B cell (primary cell): ENCODE measurements around the gene DIS3L2.

ENCODE experiments used
- EZH2 ChIP-seq: IDR thresholded peaks from 2 replicates; pipeline ENCODE4 v1.6.1; 2012; ENCODE audit warnings: borderline replicate concordance, low read depth, mild to moderate bottlenecking, moderate library complexity, low read length; ENCODE audit not compliant: insufficient read depth, poor library complexity, severe bottlenecking
- TF ChIP-seq, protein P1 (sequence below): fragments of 200-600 bp; IDR thresholded peaks from one replicate; pipeline ENCODE4 v1.8.0; 2022; ENCODE audit warnings: antibody characterized with exemption, mild to moderate bottlenecking

DNA sequence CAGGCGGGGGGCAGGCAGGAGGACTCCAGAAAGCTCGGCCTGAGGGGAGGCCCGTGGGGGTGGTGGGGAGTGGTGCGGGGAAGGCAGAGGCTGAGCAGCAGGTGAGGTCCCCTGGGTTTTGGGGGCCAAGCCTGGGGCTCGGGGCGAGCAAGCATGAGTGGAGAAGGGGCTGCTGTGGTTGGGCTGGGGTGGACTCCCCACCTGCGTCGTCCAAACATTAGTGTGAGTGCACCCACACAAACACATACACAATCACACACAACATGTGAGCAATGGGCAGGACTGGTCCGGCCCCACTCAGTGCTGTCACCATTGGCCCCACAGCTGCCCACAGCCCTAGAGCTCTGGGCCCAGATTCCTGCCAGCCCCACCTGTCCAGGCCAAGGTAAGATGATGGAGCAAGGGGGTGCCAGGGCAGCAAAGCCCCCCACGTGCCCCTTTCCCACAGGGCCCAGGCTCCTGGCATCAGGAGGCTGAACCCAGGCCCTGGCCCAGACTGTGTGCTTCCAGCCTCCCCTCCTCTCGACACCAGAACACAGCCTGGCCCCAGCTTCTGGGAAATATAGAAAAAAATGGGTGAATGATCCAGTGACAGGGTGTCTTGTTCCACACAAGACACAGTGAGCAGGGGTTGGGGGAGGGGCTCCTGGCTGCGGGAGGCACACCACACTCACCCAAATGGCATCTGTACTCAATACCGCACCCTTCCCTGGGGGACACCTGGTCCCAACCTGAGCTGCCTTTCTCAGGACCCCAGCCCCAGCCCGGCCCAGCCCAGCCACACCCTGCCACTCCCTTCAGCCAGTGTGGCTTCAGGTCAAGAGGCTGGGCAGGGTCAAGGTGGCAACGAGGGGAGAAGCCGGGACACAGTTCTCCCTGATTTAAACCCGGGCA lies 416.6 kb downstream of the DIS3L2 start:
- TF ChIP-seq, protein P1, sequence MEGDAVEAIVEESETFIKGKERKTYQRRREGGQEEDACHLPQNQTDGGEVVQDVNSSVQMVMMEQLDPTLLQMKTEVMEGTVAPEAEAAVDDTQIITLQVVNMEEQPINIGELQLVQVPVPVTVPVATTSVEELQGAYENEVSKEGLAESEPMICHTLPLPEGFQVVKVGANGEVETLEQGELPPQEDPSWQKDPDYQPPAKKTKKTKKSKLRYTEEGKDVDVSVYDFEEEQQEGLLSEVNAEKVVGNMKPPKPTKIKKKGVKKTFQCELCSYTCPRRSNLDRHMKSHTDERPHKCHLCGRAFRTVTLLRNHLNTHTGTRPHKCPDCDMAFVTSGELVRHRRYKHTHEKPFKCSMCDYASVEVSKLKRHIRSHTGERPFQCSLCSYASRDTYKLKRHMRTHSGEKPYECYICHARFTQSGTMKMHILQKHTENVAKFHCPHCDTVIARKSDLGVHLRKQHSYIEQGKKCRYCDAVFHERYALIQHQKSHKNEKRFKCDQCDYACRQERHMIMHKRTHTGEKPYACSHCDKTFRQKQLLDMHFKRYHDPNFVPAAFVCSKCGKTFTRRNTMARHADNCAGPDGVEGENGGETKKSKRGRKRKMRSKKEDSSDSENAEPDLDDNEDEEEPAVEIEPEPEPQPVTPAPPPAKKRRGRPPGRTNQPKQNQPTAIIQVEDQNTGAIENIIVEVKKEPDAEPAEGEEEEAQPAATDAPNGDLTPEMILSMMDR = no peak
- TF ChIP-seq EZH2 = no peak
